AG08396 (cell line): Measurements from ENCODE around the gene ACYP2.
"Not testable (repeated sequence)": the region's sequence is repeated elsewhere in the genome, so short reads cannot be mapped to it uniquely, and the experiment has no call there.

Experiments
- DNase-seq: peaks from one replicate; pipeline ENCODE4 v3.0.0; 2012; ENCODE audit warnings: low spot score, mixed read lengths

ACYP2 gene

GRCh38 chr2:54227798-54228197, 112.4 kb downstream of the ACYP2 start:
- DNase-seq: no peak

GRCh38 chr2:54228945-54229344, 113.5 kb downstream of the ACYP2 start:
- DNase-seq: no peak

GRCh38 chr2:54233832-54234649, 118.6 kb downstream of the ACYP2 start:
- no peak for DNase-seq

GRCh38 chr2:54237428-54237827, 122.0 kb downstream of the ACYP2 start:
- no peak for DNase-seq

- peak; percentile 50 for DNase-seq
Observed at GRCh38 chr2:54239427-54239826, 124.0 kb downstream of the ACYP2 start.

GRCh38 chr2:54240515-54241469, 125.4 kb downstream of the ACYP2 start:
- peak; percentile 38 for DNase-seq

GRCh38 chr2:54247115-54247514, 131.7 kb downstream of the ACYP2 start:
- no peak for DNase-seq

GRCh38 chr2:54249629-54250028, 134.2 kb downstream of the ACYP2 start:
- DNase-seq: no peak

- DNase-seq: no peak
Observed at GRCh38 chr2:54254180-54254579, 138.8 kb downstream of the ACYP2 start.

GRCh38 chr2:54255230-54256090, 140.0 kb downstream of the ACYP2 start:
- DNase-seq: no peak

GRCh38 chr2:54256091-54256694, 140.8 kb downstream of the ACYP2 start, which contains the start of gene TSPYL6:
TSPYL6 (minus strand) TSS chr2:54256229; CDS start chr2:54256151, 78 bp downstream.
- DNase-seq: no peak

GRCh38 chr2:54258166-54258565, 142.8 kb downstream of the ACYP2 start:
- no peak for DNase-seq

- DNase-seq: no peak
Observed at GRCh38 chr2:54259413-54260240, 144.2 kb downstream of the ACYP2 start.

- no peak for DNase-seq
Observed at GRCh38 chr2:54260241-54260595, 144.8 kb downstream of the ACYP2 start.

- no peak for DNase-seq
Observed at GRCh38 chr2:54261537-54261936, 146.1 kb downstream of the ACYP2 start.

GRCh38 chr2:54262015-54262765, 146.8 kb downstream of the ACYP2 start:
- DNase-seq: no peak

GRCh38 chr2:54265081-54265480, 149.7 kb downstream of the ACYP2 start:
- not testable (repeated sequence) for DNase-seq

GRCh38 chr2:54267577-54267976, 152.2 kb downstream of the ACYP2 start:
- DNase-seq: no peak

GRCh38 chr2:54271189-54271588, 155.8 kb downstream of the ACYP2 start:
- DNase-seq: no peak
